NCI-H1092 (cell line): ENCODE measurements around the gene DGKI.

Experiments used
- DNase-seq: peaks from one replicate; lab custom pipeline; 2025; lab: John Stamatoyannopoulos, UW

The DGKI gene

GRCh38 chr7:137846827-137847567, at the start of gene DGKI:
TSS of gene DGKI (minus strand) at chr7:137846974.
- peak; percentile 16 for DNase-seq

GRCh38 chr7:137895301-137896221, 48.8 kb upstream of the DGKI start:
- no peak for DNase-seq

GRCh38 chr7:137893143-137893742, 46.5 kb upstream of the DGKI start:
- DNase-seq: no peak

GRCh38 chr7:137891016-137891655, 44.4 kb upstream of the DGKI start:
- DNase-seq: no peak

- DNase-seq: no peak
These were observed 43.7 kb upstream of the DGKI start for GRCh38 chr7:137890449-137890921.

- no peak for DNase-seq
These were observed 41.5 kb upstream of the DGKI start for GRCh38 chr7:137888241-137888640.

GRCh38 chr7:137886746-137887145, 40.0 kb upstream of the DGKI start:
- DNase-seq: no peak

GRCh38 chr7:137886281-137886680, 39.5 kb upstream of the DGKI start:
- DNase-seq: no peak

- DNase-seq: no peak
These were observed 38.9 kb upstream of the DGKI start for GRCh38 chr7:137885678-137886077.

- DNase-seq: no peak
These were observed 36.0 kb upstream of the DGKI start for GRCh38 chr7:137882806-137883205.

- DNase-seq: no peak
These were observed 35.5 kb upstream of the DGKI start for GRCh38 chr7:137882261-137882668.

GRCh38 chr7:137881607-137882260, 35.0 kb upstream of the DGKI start:
- no peak for DNase-seq

- DNase-seq: no peak
These were observed 33.7 kb upstream of the DGKI start for GRCh38 chr7:137880432-137880831.

GRCh38 chr7:137879357-137880158, 32.8 kb upstream of the DGKI start:
- DNase-seq: no peak

- DNase-seq: no peak
These were observed 31.7 kb upstream of the DGKI start for GRCh38 chr7:137878333-137878961.

GRCh38 chr7:137877027-137877675, 30.4 kb upstream of the DGKI start:
- no peak for DNase-seq

- no peak for DNase-seq
These were observed 29.0 kb upstream of the DGKI start for GRCh38 chr7:137875746-137876145.

GRCh38 chr7:137873979-137874777, 27.4 kb upstream of the DGKI start:
- no peak for DNase-seq

GRCh38 chr7:137873524-137873923, 26.8 kb upstream of the DGKI start:
- no peak for DNase-seq
